Keratinocyte (primary cell): ENCODE results near the gene COG6. TPM values are rescaled to one million over a fixed set of nuclear protein-coding genes. Genes with fewer than 3 reads are reported as not detected.

ENCODE experiments used
- DNase-seq: peaks from one replicate; pipeline ENCODE4 v3.0.0-alpha.2; 2011; ENCODE audit warnings: low read depth, missing footprints, low spot score
- FAIRE-seq: peaks from 2 replicates; lab custom pipeline; 2011; peaks lifted over from hg19 to GRCh38; lab: Jason Lieb, UNC
- H2AFZ ChIP-seq: 2 replicates; pipeline ENCODE4 v1.6.0; 2012; ENCODE audit warnings: low read length, control low read depth, inconsistent platforms; ENCODE audit not compliant: control insufficient read depth
- H3K27ac ChIP-seq: 2 replicates; pipeline ENCODE4 v1.5.1; 2011; ENCODE audit warnings: low read length; ENCODE audit not compliant: control insufficient read depth, insufficient read depth
- H3K27me3 ChIP-seq: 3 replicates; pipeline ENCODE4 v1.6.0; 2011; ENCODE audit warnings: low read length; ENCODE audit not compliant: control insufficient read depth, insufficient read depth; ENCODE audit errors: extremely low read depth
- H3K36me3 ChIP-seq, 2 experiments: 2 replicates in 1 of 2; 3 replicates in 1 of 2; pipeline ENCODE4 v1.5.1; 2011; ENCODE audit warnings: low read length in 2 of 2, mild to moderate bottlenecking in 1 of 2; ENCODE audit not compliant: control insufficient read depth in 2 of 2, insufficient read depth in 2 of 2; ENCODE audit errors: extremely low read depth in 1 of 2
- H3K4me1 ChIP-seq: 3 replicates; pipeline ENCODE4 v1.5.1; 2011; ENCODE audit warnings: low read length; ENCODE audit not compliant: control insufficient read depth, insufficient read depth; ENCODE audit errors: extremely low read depth
- H3K4me2 ChIP-seq: 3 replicates; pipeline ENCODE4 v1.6.0; 2011; ENCODE audit warnings: low read depth, low read length; ENCODE audit not compliant: control insufficient read depth, insufficient read depth; ENCODE audit errors: extremely low read depth
- H3K4me3 ChIP-seq, 3 experiments: fragments of 200-600 bp in 1 of 3; sonication (generic) in 1 of 3; 2 replicates in 2 of 3; 3 replicates in 1 of 3; pipeline ENCODE4 v1.5.1; 2011 to 2016; ENCODE audit warnings: low read length in 3 of 3, mild to moderate bottlenecking in 3 of 3, control low read depth in 2 of 3, inconsistent platforms in 1 of 3, low read depth in 1 of 3, mixed read lengths in 1 of 3, mixed run types in 1 of 3, moderate library complexity in 1 of 3; ENCODE audit not compliant: control insufficient read depth in 2 of 3, insufficient read depth in 2 of 3; ENCODE audit errors: extremely low read depth in 1 of 3
- H3K79me2 ChIP-seq: 2 replicates; pipeline ENCODE4 v1.6.0; 2012; ENCODE audit warnings: low read length; ENCODE audit not compliant: control insufficient read depth, insufficient read depth
- H3K9ac ChIP-seq: 3 replicates; pipeline ENCODE4 v1.6.0; 2011; ENCODE audit warnings: low read length; ENCODE audit not compliant: control insufficient read depth, insufficient read depth; ENCODE audit errors: extremely low read depth
- H3K9me1 ChIP-seq: 3 replicates; pipeline ENCODE4 v1.6.0; 2011; ENCODE audit warnings: low read length; ENCODE audit not compliant: control insufficient read depth, insufficient read depth; ENCODE audit errors: extremely low read depth
- H3K9me3 ChIP-seq: 2 replicates; pipeline ENCODE4 v1.5.1; 2012; ENCODE audit warnings: low read depth, low read length; ENCODE audit not compliant: control insufficient read depth
- H4K20me1 ChIP-seq: 3 replicates; pipeline ENCODE4 v1.6.0; 2011; ENCODE audit warnings: low read length; ENCODE audit not compliant: control insufficient read depth, insufficient read depth; ENCODE audit errors: extremely low read depth
- CTCF ChIP-seq, 3 experiments: IDR thresholded peaks in 1 of 3; conservative IDR thresholded peaks in 1 of 3; optimal IDR thresholded peaks in 1 of 3; 2 replicates in 2 of 3; 3 replicates in 1 of 3; pipeline versions ENCODE3 to v1.5.1; 2011; ENCODE audit warnings: low read length in 3 of 3, mild to moderate bottlenecking in 3 of 3, moderate library complexity in 2 of 3, control low read depth in 1 of 3, inconsistent platforms in 1 of 3; ENCODE audit not compliant: insufficient read depth in 2 of 3; ENCODE audit errors: extremely low read depth in 1 of 3
- EZH2 ChIP-seq: IDR thresholded peaks from one replicate; pipeline ENCODE4 v1.6.1; 2012; ENCODE audit warnings: inconsistent platforms, mild to moderate bottlenecking, low read length, moderate library complexity
- dilution Hi-C: fragments of 300-500 bp; cut with MboI; formaldehyde crosslinking; loops from one replicate; pipeline ENCODE4 v1.7.0; 2020; ENCODE audit warnings: low sequenced_read_pairs; ENCODE audit not compliant: extremely low pct_ligation_motif_present
- polyA plus RNA-seq, 5 experiments: library from polyadenylated mRNA; depleted of rRNA in 3 of 5; stranded (reverse) in 3 of 5; stranded (forward) in 1 of 5; unstranded in 1 of 5; fragments of >200 nt; gene quantifications; 1 replicate in 1 of 5; 2 replicates in 3 of 5; 3 replicates in 1 of 5; pipeline versions ENCODE4 v1.2.1 to v1.2.3, GENCODE V29; 2011 to 2012; ENCODE audit warnings: missing spikeins in 2 of 5, low read depth in 1 of 5, low replicate concordance in 1 of 5

Gene COG6
- polyA plus RNA-seq, 1 donor (not counting 4 experiments of a cell fraction or from before 2014, with no cell fraction given): 25.5 TPM

- DNase-seq: no peak
- no peaks in the 10 kb centered on the region for H4K20me1 ChIP-seq
- H3K79me2 ChIP-seq: no peaks in the 10 kb centered on the region
- H3K9me3 ChIP-seq: no peaks in the 10 kb centered on the region
- H3K4me1 ChIP-seq: no peaks in the 10 kb centered on the region
- no peaks in the 10 kb centered on the region for H3K36me3 ChIP-seq
- no peak overlapping the region for H3K4me2 ChIP-seq
- no peak overlapping the region for H2AFZ ChIP-seq
- no peak for TF ChIP-seq EZH2
- no peak for TF ChIP-seq CTCF (optimal IDR thresholded peaks at IDR 0.05 in 1 of 3, IDR thresholded peaks at IDR 0.05 in 1 of 3, conservative IDR thresholded peaks at IDR 0.05 in 1 of 3; ENCODE audit: extremely low read depth in 1 of 3, insufficient read depth in 2 of 3, low read length in 3 of 3)
- dilution Hi-C loops: no loop called here
- H3K27me3 ChIP-seq: peaks cover 9% of the 10 kb centered on the region
- H3K9me1 ChIP-seq: no peaks in the 10 kb centered on the region
- no peak overlapping the region for H3K27ac ChIP-seq
- no peak for FAIRE-seq
- no peak overlapping the region for H3K4me3 ChIP-seq
- H3K9ac ChIP-seq: no peak overlapping the region
Observed at GRCh38 chr13:39637890-39638289, 17.6 kb upstream of the COG6 start.

GRCh38 chr13:39641645-39642044, 13.8 kb upstream of the COG6 start:
- H3K9me3 ChIP-seq: no peaks in the 10 kb centered on the region
- no peak overlapping the region for H3K4me2 ChIP-seq
- no peaks in the 10 kb centered on the region for H3K79me2 ChIP-seq
- no peaks in the 10 kb centered on the region for H3K9me1 ChIP-seq
- no peak for FAIRE-seq
- no peak overlapping the region for H2AFZ ChIP-seq
- no peak for DNase-seq
- no peaks in the 10 kb centered on the region for H3K4me1 ChIP-seq
- no peak overlapping the region for H3K27ac ChIP-seq
- H3K4me3 ChIP-seq: no peak overlapping the region
- no peaks in the 10 kb centered on the region for H3K36me3 ChIP-seq
- dilution Hi-C loops: no loop called here
- H4K20me1 ChIP-seq: no peaks in the 10 kb centered on the region
- H3K27me3 ChIP-seq: peaks cover 3% of the 10 kb centered on the region
- H3K9ac ChIP-seq: no peak overlapping the region
- no peak for TF ChIP-seq EZH2
- no peak for TF ChIP-seq CTCF (optimal IDR thresholded peaks at IDR 0.05 in 1 of 3, IDR thresholded peaks at IDR 0.05 in 1 of 3, conservative IDR thresholded peaks at IDR 0.05 in 1 of 3; ENCODE audit: extremely low read depth in 1 of 3, insufficient read depth in 2 of 3, low read length in 3 of 3)
